Cardiac fibroblast (primary cell): ENCODE measurements around the gene TEAD4.

Source experiments
- DNase-seq, 2 donors: peaks; one replicate each; pipeline versions ENCODE4 v3.0.0 to v3.0.0-alpha.2; 2010; ENCODE audit warnings: low read depth in 2 of 2
- H3K4me3 ChIP-seq, 2 donors: replicated peaks in 1 of 2; 1 replicate in 1 of 2; 2 replicates in 1 of 2; pipeline ENCODE4 v1.5.1; 2011; ENCODE audit warnings: low read depth in 2 of 2, low read length in 2 of 2, mild to moderate bottlenecking in 2 of 2, moderate library complexity in 1 of 2
- TF ChIP-seq, protein P1 (sequence below): IDR thresholded peaks from one replicate; pipeline ENCODE4 v1.5.1; 2011; ENCODE audit warnings: low read depth, mild to moderate bottlenecking, low read length, inconsistent platforms

Gene TEAD4

GRCh38 chr12:3086729-3087323 is 127.6 kb downstream of the TEAD4 start:
- TF ChIP-seq, protein P1, sequence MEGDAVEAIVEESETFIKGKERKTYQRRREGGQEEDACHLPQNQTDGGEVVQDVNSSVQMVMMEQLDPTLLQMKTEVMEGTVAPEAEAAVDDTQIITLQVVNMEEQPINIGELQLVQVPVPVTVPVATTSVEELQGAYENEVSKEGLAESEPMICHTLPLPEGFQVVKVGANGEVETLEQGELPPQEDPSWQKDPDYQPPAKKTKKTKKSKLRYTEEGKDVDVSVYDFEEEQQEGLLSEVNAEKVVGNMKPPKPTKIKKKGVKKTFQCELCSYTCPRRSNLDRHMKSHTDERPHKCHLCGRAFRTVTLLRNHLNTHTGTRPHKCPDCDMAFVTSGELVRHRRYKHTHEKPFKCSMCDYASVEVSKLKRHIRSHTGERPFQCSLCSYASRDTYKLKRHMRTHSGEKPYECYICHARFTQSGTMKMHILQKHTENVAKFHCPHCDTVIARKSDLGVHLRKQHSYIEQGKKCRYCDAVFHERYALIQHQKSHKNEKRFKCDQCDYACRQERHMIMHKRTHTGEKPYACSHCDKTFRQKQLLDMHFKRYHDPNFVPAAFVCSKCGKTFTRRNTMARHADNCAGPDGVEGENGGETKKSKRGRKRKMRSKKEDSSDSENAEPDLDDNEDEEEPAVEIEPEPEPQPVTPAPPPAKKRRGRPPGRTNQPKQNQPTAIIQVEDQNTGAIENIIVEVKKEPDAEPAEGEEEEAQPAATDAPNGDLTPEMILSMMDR = no peak
- no peak overlapping the region for H3K4me3 ChIP-seq
- DNase-seq = no peak

DNA sequence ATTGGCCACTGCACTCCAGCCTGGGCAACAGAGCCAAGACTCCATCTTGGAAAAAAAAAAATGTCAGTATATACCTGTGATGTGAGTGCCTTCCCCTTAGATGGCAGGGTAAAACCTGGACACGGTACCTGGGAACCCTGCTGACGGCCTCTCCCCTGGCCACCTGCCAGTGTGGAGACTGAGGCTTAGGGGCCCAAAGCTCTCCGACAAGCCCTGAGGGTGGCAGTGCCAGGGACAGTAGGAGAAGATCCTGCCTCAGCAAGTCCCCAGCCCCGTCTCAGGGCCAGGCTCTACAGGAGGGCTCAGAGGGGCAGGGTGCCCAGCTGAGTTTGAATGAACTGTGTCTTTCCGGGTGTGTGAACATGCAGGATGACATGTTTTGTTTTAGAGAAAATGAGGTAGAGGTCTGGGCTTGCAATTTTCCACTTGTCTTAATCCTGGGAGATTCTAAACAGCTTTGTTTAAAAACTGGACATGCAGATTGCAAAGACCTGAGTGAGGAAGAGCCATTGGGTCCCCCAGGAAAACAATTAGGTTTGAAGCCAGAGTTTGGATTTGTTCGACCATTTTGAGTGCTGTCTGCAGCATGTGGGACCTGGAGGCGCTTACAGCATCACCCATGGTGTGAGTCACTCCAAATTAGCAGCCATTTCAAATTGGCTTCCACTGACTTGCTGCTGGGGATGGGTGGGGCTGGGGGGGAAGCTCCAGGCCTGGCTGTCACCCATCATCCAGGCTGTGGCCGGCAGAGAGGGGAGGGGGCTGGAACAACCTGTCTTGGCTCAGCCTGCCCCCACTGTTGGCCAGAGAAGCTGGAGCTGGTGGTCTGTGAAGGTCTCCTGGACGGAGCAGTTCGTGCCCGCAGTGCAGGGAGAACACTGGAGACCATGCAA is 128.8 kb downstream of the TEAD4 start:
- DNase-seq = no peak
- TF ChIP-seq, protein P1 = no peak
- no peak overlapping the region for H3K4me3 ChIP-seq

- DNase-seq = no peak
- TF ChIP-seq, protein P1 = no peak
- H3K4me3 ChIP-seq = no peak overlapping the region
Observed at GRCh38 chr12:3089588-3089987, 130.4 kb downstream of the TEAD4 start.
